Endothelial cell of umbilical vein (primary cell): ENCODE data around the gene CDO1.

Experiments used
- CTCF ChIP-seq, 2 donors: IDR thresholded peaks; 1 replicate in 1 of 2; 2 replicates in 1 of 2; pipeline ENCODE4 v1.5.1; 2011; ENCODE audit warnings: low read length in 2 of 2, mild to moderate bottlenecking in 2 of 2, moderate library complexity in 2 of 2, control low read depth in 1 of 2, inconsistent platforms in 1 of 2, low read depth in 1 of 2; ENCODE audit not compliant: insufficient read depth in 1 of 2; ENCODE audit errors: extremely low read depth in 1 of 2
- EZH2 ChIP-seq: IDR thresholded peaks from 2 replicates; pipeline ENCODE4 v1.6.1; 2012; ENCODE audit warnings: borderline replicate concordance, low read depth, mild to moderate bottlenecking, moderate library complexity, low read length, inconsistent platforms; ENCODE audit not compliant: severe bottlenecking
- POLR2A ChIP-seq: IDR thresholded peaks from 2 replicates; pipeline ENCODE4 v1.6.1; 2012; ENCODE audit warnings: low read depth, mild to moderate bottlenecking, control low read depth, low read length
- POLR2AphosphoS5 ChIP-seq: IDR thresholded peaks from 2 replicates; pipeline ENCODE4 v1.6.1; 2012; ENCODE audit warnings: low read depth, mild to moderate bottlenecking, control low read depth, low read length, moderate library complexity; ENCODE audit not compliant: insufficient read depth

GRCh38 chr5:115813719-115814118 is 2.7 kb downstream of the CDO1 start:
- TF ChIP-seq CTCF (IDR thresholded peaks at IDR 0.05; ENCODE audit: extremely low read depth in 1 of 2, insufficient read depth in 1 of 2, low read depth in 1 of 2, low read length in 2 of 2) (no peak), POLR2A (no peak), EZH2 (no peak), POLR2AphosphoS5 (no peak)
